ENCODE results near the gene MBP.
"Not testable (repeated sequence)": the region's sequence is repeated elsewhere in the genome, so short reads cannot be mapped to it uniquely, and the experiment has no call there.

Gene MBP

DNA sequence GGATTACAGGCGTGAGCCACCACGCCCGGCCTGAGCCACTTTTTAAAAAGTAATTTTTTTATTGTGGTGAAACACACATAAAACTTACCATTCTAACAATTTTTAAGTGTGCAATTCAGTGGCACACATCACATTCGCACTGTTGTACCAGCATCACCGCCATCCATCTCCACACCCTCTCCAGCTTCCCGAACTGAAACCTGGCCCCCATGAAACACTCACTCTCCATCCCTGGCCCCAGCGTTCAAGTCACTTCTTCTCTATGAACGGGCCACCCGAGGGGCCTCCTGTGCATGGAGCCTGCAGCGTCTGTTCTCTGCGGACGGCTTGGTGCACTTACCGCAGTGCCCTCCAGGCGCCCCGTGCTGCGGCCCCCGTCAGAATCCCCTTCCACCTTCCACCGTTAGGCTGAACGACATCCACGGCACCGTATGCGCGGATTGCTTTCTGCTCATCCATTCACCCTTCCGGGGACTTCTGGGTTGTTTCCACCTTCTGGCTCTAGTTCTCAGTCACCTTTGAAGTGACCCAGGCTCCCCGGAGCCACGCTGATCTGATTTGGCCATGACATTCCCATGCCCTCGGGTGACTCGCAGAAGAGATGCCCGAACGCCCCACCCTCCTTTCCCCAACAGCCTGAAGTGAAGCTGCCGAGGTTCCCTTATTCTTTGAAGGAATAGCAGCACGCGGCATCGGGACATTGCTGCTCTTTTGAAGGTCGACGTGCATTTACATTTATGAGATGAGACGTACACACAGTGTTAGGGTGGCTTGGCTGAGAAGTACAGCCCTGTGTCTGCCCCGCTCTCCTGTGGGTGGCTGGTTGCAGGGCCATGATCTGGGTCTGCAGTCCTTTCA, 134.4 kb downstream of the MBP start:
- no peak for DNase-seq

DNA sequence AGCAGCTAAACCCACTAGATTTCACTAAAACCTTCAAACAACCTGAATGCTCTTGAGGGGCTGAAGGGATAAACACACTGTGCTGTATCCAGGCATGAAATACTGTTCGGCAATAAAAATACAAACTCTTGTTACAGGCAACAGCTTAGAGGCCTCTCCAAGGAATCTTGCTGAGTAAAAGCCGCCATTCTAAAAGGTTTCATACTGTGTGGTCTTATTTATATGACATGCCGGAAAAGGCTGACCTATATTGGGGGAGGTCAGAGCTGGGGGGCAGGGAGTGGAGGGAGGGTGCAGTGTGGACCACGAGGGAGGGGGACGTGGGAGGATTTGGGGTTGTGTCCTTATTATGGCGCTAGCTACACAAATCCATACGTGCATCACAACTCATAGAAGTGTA, 136.2 kb downstream of the MBP start:
- no peak for DNase-seq

DNA sequence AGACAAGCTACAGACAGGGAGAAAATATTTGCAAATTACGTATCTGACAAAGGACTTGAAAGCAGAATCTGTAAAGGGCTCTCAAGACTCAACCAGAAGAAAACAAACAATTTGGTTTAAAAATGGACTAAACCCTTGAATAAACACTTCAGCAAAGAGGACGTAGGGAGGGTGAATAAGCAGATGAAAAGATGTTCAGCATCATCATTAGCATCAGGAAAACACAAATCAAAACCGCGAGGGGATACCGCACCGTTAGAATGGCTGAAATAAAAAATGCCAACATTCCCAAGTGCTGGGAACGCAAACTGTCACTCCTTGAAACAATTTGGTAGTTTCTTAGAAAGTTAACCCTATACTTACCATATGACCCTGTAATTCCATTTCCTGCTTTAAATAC, 136.7 kb downstream of the MBP start:
- no peak for DNase-seq

DNA sequence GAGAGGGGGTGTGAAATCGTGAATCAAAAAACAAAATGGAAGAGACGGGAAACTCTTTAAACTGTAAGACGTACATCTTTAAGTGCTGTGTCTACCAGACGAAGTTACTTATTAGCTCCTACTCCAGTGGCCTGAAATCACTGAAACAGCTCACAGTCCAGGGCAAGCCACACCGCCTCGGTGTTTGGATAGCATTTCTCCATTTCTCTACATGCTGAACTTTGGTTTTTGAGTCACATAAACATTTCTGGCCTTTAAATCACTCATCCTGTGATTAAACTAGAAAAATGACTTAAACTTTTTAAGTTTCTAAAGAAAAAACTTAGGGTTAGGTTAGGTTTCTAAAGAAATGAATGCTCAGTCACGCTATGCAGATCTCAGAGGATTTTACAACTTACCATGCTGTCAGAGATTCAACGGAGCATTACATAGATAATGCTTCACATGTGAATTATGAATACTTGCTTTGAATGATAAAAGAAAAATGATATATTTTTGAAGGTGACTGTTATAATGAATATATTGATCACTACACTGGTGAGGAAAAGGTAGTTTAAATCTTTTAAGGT, 138.4 kb downstream of the MBP start:
- no peak for DNase-seq

DNA sequence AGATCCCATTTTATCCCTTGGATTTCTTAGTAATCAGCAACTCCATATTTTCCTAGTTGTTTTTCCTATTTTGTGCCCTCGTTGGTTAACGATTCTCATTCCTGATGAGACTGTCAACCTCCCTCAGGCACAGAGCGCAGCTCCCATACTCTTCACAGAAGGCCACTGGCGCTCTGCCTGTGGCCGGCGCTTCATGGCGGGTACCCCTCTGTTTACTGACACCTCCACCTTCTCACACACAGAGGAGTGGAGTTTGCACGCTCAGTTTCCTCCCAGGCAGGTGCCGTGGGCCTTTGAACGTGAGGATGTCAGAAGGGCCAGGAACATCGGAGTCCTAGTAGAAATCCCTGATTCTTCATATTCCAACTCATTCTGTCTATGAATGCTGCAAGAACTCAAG, 139.0 kb downstream of the MBP start:
- DNase-seq = no peak

DNA sequence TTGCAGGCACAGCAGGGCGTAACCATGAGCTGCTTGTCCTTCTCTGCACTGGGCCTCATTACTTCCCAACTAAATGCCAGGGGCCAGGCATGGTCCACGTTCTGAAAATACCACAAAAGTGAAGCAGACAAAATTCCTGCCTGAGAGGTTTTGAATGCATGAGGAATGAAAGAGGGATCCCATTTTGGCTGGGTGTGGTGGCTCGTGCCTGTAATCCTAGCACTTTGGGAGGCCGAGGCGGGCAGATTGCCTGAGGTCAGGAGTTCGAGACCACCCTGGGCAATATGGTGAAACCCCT, 139.5 kb downstream of the MBP start:
- no peak for DNase-seq

DNA sequence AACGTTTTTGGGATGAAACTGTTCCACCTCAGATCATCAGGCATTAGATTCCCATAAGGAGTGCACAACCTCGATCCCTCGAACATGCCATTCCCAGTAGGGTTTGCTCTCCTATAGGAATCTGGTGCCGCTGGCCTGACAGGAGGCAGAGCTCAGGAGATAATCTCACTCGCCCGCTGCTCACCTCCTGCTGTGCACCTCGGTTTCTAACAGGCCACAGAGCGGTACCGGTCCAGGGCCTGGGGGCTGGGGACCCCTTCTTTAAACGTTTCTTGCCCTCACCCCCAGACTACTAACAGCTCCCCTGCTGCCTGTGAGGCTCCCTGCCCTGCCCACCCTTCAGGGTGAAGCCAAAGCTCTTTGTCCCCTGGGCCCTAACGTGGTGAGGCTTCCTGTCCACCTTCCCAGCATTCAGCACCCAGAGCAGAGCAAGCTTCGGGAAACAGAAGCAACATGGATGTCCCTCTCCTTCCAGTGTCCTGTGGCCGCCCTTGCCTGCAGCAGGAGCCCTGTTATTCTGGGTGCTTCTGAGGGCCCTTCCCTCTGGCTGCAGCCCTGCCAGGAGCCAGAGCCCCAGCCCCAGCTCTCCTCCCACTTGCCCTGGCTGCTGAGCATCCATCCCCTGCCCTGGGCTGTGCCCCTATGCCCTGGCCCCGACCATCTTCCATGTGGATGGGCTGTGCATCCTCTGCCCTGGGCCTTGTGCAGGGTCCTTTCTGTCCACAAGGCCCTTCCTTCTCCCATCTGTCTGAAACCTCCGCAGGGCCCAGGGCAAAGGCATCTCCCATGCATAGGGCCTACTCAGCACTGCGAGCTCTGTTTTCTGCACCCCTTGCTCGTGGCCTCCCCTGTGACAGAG, 140.1 kb downstream of the MBP start:
- no peak for DNase-seq

DNA sequence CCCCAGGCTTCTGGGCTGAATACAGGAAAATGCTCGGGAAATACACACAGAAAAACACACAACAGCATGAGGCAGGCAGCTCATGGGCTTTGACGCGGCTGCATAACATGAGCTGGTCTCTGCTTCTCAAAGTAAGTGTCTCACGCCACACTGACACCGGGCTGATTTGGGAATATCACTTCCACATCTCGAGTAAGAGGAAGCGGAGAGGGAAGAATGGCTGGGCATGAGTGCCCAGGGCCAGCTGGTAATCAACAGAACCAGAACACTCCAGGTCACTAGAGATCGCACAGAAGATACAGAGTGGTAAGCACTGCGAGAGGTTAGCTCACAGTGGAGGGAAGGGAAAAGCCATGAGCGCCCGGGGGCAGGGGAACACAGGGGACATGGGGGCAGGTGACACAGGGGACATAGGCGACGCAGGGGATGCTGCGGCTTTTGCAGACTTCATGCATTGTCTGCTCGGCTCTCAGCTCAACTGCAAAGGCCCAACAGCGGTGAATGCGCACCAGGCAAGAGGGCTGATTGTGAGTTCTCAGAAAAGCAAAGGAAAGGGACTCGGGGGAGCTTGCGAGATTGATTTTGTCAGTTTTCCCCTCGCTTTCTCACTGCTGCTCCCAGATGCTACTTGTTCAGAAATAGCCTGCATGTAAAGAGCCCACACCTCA, 141.4 kb downstream of the MBP start:
- no peak for DNase-seq

DNA sequence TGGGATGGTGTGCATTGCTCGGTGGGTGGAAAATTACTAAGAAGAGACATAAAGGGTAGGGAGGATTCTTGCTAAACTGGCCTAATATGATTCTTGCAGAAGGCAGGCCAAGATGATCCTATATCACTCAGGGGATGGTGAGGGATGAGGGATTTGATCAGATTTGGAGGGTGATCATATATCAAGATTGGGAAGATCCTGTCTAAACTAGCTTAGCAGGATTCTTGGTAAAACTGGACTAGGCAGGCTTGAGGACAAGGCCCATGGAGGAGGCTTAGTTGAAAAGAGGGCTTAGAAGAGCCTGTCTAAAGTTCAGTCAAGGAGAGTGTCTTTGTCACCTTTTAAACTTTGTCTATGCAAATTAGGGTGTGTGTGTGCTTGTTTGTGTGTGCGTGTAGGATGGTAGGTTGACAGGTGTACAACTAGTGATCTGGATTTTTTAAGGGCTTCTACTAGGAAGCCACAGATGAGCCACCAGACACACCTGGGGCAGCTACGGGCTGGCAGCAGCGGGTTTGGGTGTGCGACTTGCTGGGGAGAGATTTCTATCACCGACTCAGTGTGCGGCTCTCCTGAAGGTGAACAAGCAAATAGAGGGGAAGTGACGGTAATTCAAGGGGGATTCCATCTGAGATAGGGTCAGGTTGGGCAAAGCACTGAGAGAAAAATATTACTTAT, 142.1 kb downstream of the MBP start:
- not testable (repeated sequence) for DNase-seq

DNA sequence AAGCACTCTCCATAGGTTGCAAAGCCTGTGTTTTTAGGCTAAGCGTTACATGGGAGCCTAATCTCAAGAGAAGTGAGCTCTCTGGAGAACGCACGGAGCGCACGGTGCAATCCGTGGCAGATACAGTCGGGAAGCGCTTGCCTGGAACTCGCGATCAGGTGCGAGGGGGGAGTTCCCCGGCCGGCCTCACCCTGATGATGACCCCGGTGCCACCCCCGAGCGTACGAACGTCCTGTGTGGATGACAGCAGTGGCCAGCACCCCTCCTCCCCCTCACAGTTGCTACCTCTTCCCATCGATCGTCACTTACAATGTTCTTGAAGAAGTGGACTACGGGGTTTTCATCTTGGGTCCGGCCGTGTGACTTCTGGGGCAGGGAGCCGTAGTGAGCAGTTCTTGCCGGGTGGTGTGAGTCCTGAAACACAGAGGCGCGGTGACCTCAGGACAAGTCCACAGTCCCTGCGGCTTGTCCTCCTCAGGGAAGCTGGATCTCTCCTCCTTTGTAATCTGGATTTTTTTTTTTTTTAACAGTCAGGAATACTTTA, 142.9 kb downstream of the MBP start:
- DNase-seq = no peak

DNA sequence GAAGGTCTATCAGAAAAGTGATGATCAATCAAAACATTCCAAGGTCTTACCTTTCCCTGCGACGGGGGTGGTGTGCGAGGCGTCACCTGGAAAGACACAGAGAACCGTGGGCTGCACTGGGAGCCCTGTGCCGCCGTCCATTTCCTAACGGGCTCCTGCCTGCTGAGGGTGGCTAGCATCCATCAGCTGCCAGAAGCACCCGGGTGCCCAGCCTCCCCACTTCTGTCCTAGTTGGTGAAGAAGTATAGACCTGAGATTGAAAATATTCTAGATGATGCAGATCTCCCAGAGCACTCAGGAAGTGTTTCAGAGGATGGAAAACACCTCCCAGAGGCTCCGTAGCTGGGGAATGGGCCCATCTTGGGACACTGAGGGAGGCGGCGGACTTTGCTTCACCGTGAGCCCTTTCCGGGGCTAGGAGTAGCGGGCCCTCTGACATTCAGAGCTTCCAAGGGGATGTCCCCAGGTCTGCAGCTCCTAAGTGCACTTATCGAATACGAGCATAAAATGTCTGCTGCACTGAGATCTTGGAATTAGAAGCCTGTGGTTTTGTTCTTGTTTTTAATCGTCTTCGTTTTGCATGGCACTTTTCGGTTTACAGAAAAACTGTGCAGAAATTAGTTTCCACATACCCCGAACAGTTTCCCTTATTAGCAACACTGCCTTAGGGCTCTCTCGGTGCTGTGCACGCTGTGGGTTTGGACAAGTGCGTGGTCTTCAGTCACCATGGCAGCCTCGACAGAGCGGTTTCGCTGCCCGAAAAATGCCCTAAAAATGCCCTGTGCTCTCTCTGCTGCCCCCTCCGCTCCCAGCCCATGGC, 143.5 kb downstream of the MBP start:
- no peak for DNase-seq

DNA sequence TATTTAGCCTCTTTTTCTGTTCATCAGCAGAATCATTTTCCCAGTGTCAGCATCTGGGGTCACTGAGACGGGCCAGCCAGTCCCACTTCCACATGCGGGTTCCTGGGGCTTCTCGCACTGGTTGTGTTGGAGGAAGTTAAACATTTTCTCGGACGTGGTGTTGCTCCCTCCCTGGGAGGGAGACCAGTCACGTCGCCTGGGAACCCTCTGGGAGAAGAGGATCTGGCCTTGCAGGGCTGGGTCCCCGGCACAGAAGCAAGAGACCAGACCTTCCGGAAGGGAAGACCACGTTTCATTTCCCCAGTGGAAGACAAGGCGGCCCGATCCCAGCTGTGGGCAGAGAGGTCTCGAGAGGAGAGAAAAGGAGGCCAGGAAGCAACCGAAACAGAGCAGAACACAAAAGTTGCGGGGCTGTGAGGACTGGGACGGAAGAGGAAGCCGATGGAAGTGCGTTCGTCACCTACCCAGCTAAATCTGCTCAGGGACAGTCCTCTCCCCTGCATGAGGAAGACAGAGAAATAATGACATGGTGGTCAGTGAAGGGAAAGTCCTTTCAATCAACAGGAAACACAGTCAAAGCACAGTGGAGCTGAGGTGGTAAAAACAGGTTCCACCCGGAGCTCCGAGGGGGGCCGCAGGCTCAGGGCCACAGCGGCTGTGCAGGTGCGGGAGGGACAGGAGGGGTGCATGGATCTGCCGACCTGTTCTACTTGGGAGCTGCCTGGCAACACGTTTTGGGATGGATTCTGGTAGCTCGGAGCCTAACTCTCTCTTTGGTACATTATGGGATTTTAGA, 144.4 kb downstream of the MBP start:
- DNase-seq = no peak

DNA sequence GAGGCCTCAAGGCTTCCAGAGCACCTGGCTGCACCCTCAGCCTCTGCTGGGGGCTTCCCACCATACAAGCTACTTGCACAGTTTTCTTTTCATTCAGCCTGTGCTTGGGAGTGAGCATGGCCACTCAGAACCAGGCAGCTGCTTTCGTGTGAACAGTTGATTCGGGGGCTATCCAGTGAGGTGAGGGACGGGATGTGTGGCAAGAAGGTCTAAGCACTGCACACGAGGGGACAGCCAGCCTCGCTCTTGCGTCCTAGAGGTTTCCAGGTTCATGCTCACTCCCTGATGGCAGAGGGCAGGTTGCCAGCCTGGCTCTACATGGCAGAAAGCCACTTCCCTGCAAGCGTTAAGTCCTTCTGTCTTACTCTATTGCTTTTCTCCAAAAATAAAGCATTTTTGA, 146.2 kb downstream of the MBP start:
- no peak for DNase-seq

DNA sequence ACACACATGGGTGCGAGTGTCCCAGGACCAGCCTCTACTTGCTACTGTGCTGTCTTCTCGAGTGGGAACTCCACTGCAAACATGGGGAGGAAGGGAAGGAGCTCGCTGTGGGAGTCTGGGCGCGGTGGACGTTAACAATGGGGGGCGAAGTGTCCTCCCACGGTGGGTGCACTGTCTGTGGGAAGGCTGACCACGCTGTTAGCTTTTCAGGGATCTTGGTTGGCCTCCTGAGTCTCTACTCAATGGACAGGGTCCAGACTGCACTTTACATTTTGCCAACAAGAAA, 146.7 kb downstream of the MBP start:
- no peak for DNase-seq

DNA sequence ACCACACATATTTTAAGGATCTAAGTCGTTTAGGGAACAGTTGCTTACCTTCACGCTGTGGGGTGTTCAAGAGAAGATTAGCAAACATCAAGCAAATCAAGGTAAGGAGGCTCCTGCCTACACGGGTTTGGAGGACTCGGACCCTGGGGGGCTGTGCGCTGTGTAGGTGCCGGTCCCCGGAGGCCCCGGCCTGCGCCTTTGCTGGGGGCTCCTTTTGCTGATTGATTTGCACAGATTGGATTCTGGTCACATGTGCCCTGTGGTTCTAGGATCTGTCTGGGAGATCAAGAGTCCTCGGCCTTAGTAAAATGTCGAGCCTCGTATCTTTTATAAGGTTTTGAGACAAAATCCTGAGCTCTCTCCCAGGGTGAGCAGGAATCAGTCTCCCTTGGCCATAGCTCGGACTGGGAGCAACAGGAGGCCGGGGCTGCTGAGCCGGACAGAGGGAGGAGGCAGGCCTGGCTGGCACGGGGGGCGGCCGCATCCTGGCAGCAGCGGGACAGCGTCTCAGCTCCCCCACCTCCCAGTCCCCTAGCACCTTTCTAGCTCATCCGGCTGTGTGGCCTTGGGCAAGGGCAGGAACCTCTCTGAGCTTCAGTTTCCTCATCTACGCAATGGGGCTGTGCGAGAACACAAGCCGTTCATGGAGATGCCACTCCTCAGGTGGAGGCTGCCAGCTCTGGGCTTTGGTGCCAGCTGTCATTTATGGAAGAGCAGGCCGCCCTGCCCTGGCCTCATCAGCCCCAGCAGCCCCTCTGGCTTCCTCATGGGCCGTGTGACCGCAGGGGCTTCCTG, 147.2 kb downstream of the MBP start:
- no peak for DNase-seq

DNA sequence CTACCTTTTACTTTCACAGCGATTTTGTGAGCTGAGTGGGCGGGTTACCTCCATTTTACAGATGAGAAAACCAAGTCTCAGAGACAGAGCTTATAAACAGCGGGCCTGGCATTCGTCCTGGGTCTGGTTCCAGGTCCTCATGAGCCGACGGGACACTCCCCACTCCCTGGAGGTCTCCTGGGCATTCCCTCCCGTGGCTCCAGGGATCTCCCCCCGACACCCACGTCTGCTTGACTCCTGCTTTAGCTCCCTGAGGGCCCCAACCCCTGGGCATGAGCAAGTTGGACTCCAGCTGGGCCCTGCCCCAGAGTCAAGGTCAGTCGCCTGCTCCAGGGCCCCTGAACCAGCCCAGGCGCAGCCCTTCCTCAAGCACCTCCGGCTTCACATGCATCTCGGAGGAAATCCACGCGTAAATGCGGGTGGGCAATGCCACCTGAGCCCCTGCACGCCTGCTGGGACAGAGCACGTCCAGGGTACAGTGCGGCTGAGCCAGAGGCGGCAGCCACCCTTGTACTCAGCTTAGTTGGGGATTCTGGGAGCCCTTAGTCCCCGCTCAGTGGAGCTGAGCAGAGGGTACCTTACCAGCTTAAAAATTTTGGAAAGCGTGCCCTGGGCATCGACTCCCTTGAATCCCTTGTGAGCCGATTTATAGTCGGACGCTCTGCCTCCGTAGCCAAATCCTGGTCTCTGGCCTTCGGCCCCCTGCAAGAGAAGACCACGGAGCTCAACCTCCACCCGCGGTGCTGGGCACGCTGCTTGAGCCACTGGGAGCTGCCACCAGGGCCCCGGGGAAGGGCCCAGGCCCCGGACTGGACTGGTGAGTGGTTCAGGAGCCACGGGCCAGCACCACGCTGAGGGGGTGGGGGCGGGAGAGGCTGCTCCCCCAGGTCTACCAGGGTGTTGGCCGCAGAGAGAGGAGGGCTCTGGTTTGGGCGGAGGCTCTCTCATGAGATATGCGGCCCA, 148.1 kb downstream of the MBP start:
- DNase-seq = no peak

DNA sequence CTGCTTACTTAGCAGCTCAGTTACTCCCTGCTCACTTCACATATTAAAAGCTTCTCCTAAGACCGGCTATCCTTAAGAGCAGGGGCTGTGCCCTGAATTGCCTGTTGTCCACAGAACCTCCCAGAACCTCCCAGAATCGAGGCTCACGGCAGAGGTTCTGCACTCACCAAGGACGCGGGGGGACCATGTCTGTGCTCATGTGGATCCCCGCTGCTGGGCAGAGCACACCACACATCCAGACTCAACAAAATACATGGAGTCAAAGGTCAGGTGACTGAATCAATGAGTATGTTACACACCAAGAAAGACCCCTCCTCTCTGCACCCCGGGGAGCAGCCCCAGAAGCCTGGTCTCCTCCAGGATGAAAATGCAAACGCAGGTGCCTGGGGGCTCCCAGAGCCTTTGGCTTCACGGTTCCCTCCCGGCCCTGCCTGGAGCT, 149.0 kb downstream of the MBP start:
- DNase-seq = no peak

DNA sequence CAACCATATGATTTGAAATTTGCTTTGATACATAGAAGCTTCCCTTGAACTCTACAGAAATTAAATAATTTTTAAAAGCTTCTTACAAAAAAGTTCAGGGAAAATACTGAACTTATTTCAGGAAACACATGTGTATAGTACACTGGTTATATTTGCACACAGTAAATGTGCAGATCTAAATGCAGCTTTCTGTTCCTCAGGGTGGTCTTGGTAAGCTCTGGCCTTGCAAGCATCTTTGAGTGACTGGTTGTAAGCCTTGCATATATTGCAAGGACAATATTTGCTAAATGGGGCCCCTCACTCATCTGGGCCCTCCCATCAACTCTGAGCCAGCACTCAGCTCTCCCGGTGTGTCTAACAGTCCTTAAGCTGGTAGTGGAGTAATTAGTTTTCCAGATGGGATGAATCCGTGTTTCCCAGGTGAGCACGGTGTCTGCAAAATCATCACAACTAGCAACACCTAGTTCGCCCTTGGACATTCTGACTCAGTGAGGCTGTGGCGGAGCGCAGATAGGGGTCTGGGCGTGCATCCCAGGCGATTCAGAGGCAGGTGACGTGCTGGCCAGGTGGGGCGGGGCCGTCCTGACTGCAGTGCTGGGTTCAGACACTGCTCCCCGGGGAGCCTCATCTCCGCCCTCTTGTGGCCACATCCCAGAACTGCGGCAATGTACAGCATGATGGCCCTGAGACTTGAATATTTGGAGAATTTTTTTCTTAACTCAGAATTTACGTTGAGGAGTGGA, 149.6 kb downstream of the MBP start:
- DNase-seq = peak; percentile 70

Data from activated CD4-positive, alpha-beta T cell treated with anti-CD3 and anti-CD28 coated beads for 1 hour (primary cell).